Measurements from ENCODE around the gene GRSF1. TPM values are rescaled to one million over a fixed set of nuclear protein-coding genes. Genes with fewer than 3 reads are reported as not detected.

GRSF1 gene
- total RNA-seq, 1 experiment from 2014 or later = 63.2 TPM

Other genes starting within 250 kb of the GRSF1 start
- 2.1 and 3.8 TPM in 2 replicates for gene AMBN, start 247.6 kb downstream of the GRSF1 start, total RNA-seq (2021)
- not detected in 2 replicates for gene ENAM, start 211.1 kb downstream of the GRSF1 start, total RNA-seq (2021)
- not detected in 2 replicates for gene JCHAIN, start 173.4 kb downstream of the GRSF1 start, total RNA-seq (2021)
- gene UTP3, start 151.4 kb downstream of the GRSF1 start, total RNA-seq (2021) = 16.2 and 17.1 TPM in 2 replicates
- gene RUFY3, start 117.9 kb downstream of the GRSF1 start, total RNA-seq (2021) = 25.1 and 27.5 TPM in 2 replicates
- 17.5 and 21.0 TPM in 2 replicates for gene MOB1B, start 62.5 kb upstream of the GRSF1 start, total RNA-seq (2021)
- 18.4 and 20.3 TPM in 2 replicates for gene DCK, start 153.8 kb upstream of the GRSF1 start, total RNA-seq (2021)